ENCODE measurements around the gene PRAC2.

DNA sequence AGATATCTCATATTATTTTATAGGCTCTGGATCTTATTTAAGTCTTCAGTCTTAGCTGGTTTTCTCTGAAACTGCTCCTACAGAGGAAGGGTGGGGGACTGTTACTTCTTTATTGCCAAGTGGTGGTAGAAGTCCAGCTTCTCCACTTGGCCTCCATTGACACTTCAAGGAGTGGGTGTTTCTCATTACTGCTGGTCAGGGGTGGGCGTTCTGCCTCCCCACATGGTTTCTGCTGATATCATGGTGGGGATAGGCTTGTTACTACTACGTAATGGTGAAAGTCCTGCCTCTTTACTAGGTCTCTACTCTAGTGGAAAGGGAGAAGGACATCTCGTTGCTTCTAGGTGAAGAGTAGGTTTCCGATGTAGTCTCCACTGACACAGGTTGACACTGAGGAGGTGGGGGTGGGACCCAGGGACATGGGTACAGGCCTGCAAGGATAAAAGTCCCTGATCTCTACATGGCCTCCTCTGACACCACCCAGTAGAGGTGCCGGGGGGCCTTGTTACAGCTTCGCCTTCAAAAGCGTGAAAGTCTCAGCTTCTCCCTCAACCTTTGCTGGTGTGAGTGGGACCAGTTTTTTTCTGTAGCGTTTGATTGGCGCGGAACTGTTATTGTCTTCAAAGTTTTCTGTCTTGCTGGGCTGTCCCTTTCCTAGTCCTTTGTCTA, 21.0 kb upstream of the PRAC2 start:
- TF ChIP-seq EZH2phosphoT487 (IDR thresholded peaks at IDR 0.05; ENCODE audit: borderline replicate concordance) (no peak), CTCF (IDR thresholded peaks at IDR 0.05 in 2 of 3, conservative IDR thresholded peaks at IDR 0.05 in 1 of 3; ENCODE audit: borderline replicate concordance in 1 of 3, insufficient read depth in 1 of 3, low read depth in 2 of 3, low read length in 2 of 3) (no peak), YY1 (IDR thresholded peaks at IDR 0.05; ENCODE audit: extremely low read depth, insufficient replicate concordance, low read depth, low read length) (no peak), SIN3A (IDR thresholded peaks at IDR 0.05; ENCODE audit: low read depth) (no peak), POLR2A (IDR thresholded peaks at IDR 0.05; ENCODE audit: borderline replicate concordance, extremely low read depth, insufficient read depth, insufficient read length) (no peak), EGR1 (IDR thresholded peaks at IDR 0.05; ENCODE audit: low read depth) (no peak), EZH2 (IDR thresholded peaks at IDR 0.05) (no peak), POLR2AphosphoS5 (IDR thresholded peaks at IDR 0.05; ENCODE audit: low read depth, low read length) (no peak), TCF7L2 (IDR thresholded peaks at IDR 0.05; ENCODE audit: borderline replicate concordance, extremely low read depth, insufficient read depth, insufficient read length) (no peak), CEBPB (IDR thresholded peaks at IDR 0.05; ENCODE audit: low read depth) (no peak)
